ENCODE results near the gene IL22RA1.

- TF ChIP-seq CTCF (IDR thresholded peaks at IDR 0.05) = no peak
- no peak for TF ChIP-seq POLR2A (IDR thresholded peaks at IDR 0.05)
Observed at GRCh38 chr1:24092979-24093378, 50.0 kb downstream of the IL22RA1 start.
